ENCODE data around the gene TBC1D3I. TPM values are rescaled to one million over a fixed set of nuclear protein-coding genes. Genes with fewer than 3 reads are reported as not detected.
"Not testable (repeated sequence)": the region's sequence is repeated elsewhere in the genome, so short reads cannot be mapped to it uniquely, and the experiment has no call there.

TBC1D3I gene
- under 0.01 TPM in 1 of 2 replicates, not detected in the other for total RNA-seq

DNA sequence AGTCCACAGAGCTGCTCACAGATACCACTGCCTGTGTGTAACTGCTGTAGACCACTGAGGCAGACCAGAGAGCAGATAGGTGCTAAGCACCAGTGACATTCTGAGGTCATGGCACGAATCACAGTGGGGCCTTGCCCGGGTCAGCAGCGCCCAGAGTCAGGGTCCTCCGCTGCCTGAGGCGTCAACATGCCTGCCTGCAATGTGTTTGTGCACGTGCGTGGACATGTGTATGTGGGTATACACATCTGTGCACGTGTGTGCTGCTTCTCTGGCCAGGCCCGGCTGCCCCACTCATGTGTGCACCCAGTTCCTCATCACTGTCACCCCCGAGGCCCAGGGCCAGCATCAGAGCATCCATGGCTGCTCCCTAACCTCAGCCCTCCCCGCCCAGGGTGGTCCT, at the start of gene TBC1D3I:
Gene TBC1D3I, minus strand, starts transcription at position 101 of the 400 bp plus-strand sequence. CDS start 1,585 bp downstream, outside the sequence.
- DNase-seq (ENCODE audit: low read depth in 2 of 2): not testable (repeated sequence)

DNA sequence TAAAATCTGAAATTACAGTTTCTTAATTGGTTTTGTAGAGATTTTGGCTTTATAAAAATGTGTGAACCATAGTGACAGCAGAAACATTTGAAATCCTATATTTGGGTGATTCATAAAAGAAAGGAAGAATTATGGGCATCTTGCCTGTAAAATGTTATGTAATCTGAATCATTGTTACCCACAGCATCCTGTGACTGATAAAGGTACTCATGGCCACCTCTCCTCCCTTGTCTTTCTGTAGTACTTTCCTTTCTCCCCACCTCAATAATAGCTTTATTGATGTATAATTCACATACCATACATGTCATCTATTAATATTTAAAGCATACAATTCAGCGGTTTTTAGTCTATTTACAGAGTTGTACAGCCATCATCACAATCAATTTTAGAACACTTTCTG, 30.8 kb upstream of the TBC1D3I start:
- DNase-seq (ENCODE audit: low read depth in 2 of 2): not testable (repeated sequence)

DNA sequence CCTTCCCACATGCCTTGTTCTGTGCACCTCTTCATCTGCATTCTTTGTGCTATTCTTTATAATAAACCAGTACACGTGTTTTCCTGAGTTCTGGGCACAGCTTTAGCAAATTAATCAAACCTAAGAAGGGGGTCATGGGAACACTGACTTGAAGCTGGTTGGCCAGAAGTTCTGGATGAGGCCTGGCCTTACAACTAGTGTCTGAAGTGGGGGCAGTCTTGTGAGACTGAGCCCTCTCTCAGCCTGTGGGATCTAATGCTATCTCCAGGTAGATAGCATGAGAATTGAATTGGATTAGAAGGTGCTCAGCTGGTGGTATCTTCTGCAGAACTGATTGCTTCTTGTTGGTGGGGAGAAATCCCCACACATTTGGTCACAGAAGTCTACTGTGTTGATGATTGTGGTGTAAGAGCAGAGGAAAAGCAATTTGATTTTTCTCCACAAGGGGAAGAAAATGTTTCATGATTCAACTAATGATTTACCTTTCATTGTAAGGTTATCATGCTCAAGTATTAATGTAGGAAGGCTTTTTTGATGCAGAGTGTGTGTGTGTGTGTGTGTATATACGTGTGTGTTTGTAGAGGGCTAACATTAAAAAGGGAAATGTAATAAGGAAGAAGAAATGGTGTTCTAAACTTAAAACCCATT, 25.7 kb upstream of the TBC1D3I start:
- DNase-seq (ENCODE audit: low read depth in 2 of 2): not testable (repeated sequence)

DNA sequence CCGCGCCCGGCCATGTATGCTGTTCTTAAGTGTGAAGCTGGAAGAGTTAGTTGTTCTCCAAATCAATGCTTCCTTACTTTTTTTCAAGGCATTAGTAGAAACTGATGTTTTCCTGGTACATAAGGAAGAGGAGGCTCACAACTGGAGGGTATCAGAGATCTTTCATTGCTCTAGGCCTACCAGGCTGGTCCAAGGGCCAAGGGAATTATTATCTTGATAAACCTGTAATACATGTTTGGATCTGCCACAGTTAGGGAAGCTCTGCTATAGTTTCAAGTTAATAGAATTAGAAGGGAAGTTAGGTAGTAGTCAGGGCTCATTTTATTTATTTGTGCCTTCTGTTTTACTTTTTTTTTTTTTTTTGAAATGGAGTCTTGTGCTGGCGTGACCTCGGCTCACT, 19.8 kb upstream of the TBC1D3I start:
- DNase-seq (ENCODE audit: low read depth in 2 of 2): not testable (repeated sequence)

DNA sequence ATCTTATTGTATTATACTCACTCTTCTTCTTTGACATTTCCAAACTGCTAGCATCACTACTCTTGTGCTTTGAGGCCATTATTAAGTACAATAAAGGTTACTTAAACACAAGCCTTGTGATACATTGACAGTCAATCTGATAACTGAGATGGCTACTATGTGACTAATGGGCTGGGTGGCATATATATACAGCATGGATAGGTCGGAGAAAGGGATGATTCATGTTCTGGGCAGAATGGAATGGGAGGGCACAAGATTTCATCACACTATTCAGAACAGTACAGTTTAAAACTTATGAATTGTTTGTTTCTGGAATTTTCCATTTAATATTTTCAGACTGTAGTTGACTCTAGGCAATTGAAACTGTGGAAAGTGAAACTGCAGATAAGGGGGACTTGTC, 18.9 kb upstream of the TBC1D3I start:
- not testable (repeated sequence) for DNase-seq (ENCODE audit: low read depth in 2 of 2)

DNA sequence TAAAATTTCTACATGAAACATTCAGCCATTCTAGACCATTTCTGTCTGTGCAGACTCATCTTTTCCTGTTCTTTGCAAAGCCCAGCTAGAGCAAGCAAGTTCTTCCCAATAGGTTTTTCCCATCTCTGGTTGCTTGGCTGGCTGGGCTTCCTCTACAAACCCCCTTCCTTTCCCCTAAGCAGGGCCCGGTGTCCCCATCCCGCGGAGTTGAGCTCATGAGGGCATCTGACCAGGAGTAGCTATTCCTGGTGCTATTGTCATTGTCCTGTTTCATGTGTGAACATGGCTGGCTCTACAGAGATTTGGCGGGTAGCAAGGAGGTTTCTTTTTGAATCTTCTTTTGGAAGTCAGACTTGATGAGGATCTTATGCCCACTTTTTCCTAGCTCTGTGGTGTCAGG, 22.3 kb downstream of the TBC1D3I start:
- DNase-seq (ENCODE audit: low read depth in 2 of 2): not testable (repeated sequence)

DNA sequence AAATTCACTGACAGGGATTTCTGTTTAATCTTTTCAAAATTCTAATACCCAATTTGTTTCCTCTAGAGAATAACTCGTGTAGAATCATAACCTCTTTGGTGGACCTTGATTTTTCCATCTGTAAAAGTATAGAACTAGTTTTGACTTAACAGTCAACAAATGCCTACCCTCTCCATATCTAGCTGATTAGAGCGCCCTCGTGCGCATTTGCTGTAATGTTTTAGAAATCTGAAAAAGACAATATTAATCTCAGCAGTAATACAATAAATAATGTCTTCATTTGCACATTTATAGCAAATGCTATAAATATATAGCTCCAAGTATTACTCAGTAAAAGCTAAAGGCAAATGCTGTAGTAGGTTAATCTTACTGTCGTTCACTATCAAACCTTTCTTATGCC, 34.7 kb downstream of the TBC1D3I start:
- not testable (repeated sequence) for DNase-seq (ENCODE audit: low read depth in 2 of 2)

DNA sequence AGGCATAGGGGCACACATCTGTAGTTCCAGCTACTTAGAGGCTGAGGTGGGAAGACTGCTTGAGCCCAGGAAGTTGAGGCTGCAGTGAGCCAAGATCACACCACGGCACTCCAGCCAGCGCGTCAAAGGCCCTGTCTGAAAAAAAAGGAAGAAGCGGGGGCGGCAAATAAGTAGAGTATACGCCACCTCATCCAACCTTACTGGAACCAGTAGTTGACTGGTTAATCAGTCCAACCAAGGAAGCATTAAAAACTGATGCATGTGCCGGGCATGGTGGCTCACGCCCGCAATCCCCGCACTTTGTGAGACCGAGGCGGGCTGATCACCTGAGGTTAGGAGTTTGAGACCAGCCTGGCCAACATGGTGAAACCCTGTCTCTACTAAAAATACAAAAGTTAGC, 41.4 kb downstream of the TBC1D3I start:
- DNase-seq (ENCODE audit: low read depth in 2 of 2): not testable (repeated sequence)

DNA sequence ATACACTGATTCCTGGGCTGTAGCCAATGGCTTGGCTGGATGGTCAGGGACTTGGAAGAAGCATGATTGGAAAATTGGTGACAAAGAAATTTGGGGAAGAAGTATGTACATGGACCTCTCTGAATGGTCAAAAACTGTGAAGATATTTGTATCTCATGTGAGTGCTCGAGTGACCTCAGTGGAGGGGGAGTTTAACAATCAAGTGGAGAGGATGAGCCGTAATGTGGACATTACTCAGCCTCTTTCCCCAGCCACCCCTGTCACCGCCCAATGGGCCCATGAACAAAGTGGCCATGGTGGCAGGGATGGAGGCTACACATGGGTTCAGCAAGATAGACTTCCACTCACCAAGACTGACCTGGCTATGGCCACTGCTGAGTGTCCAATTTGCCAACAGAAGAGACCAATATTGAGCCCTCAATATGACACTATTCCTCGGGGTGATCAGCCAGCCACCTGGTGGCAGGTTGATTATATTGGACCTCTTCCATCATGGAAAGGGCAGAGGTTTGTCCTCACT, 42.7 kb downstream of the TBC1D3I start:
- not testable (repeated sequence) for DNase-seq (ENCODE audit: low read depth in 2 of 2)

DNA sequence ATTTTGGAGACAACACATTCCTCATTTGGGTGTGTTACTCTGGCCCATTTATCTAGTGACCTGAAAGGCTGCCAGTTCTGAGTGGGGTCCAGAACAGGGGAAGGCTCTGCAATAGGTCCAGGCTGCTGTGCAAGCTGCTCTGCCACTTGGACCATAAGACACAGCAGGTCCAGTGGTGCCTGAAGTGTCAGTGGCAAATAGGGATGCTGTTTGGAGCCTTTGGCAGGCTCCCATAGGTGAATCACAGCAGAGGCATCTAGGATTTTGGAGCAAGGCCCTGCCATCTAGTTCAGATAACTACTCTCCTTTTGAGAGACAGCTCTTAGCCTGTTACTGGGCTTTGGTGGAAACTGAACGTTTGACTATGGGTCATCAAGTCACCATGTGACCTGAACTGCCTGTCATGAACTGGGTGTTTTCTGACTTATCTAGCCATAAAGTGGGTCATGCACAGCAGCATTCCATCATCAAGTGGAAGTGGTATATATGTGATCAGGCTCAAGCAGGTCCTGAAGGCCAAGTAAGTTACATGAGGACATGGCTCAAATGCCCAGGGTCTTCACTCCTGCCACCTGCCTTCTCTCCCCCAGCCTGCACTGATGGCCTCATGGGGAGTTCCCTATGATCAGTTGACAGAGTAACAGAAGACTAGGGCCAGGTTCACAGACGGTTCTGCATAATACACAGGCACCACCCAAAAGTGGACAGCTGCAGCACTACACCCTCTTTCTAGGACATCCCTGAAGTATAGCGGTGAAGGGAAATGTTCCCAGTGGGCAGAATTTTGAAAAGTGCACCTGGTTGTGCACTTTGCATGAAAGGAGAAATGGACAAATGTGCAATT, 43.4 kb downstream of the TBC1D3I start:
- DNase-seq (ENCODE audit: low read depth in 2 of 2): not testable (repeated sequence)

DNA sequence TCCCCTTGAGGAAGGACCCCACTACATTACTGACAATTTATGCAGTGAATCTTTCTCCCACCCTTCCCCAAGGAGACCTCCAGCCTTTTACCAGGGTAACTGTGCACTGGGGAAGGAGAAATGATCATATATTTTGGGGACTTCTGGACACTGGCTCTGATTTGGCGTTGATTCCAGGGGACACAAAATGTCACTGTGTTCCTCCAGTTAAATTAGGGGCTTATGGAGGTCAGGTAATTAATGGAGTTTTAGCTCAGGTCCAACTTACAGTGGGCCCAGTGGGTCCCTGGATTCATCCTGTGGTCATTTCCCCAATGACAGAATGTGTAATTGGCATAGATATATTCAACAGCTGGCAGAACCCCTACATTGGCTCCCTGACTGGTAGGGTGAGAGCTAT, 44.8 kb downstream of the TBC1D3I start:
- DNase-seq (ENCODE audit: low read depth in 2 of 2): not testable (repeated sequence)

DNA sequence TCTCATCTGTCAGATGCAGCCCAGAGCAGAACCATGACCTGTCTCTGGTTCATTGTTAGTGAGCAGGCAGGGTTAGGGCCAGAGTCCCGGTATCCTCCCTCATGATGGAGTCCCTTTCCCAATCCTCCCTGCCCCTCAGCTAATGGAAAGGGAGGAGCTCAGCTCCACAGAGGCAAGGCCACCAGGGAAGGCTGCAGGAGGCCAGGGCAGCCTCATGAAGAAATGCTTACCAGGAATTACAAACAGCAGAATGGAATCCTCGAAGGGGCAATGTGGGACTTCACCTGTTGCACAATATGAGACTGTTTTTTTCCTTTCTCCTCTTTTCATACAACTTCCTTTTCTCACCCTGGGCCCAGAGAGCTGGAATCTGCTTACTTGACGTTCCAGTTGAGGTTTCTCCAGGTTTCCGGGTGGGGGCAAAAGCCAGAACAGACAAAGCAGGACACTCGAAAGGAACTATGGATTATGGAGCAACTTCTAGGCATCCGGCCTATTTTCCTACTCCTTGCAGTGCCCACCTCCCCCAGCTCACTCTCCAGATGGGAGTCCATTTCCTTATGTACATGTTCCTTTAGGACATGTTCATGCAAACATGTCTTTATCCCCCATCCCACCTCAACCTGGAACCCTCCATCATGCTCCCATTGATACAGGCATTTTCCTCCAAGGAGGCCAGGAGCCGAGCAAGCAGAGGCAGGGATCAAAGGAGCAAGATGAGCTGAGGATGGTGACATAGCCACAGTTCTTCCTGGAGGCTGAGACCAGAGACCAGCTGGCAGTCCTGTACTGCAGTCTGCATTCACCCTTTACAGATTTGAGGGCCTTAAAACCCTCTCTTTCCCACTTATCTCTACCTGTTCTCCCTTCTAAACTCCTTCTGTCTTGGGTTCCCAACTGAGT, 48.7 kb downstream of the TBC1D3I start:
- DNase-seq (ENCODE audit: low read depth in 2 of 2): not testable (repeated sequence)

DNA sequence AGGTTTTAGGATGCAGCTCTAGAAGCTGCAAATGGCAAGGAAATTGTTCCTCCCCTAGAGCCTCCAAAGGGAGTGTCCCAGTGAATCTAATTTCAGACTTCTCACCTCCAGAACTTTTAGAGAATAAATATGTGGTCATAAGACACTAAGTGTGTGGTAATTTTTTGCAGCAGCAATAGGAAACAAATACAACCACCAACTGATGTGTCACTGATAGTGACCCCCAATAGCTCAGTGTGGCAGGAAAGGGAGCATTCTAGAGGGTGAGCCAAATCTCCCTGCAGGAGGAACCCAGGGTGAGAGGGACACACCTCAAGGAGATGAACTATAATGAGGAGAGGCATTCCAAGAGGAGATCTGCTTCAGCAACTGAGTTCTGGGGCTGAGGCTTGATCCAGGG, 49.5 kb downstream of the TBC1D3I start:
- DNase-seq (ENCODE audit: low read depth in 2 of 2): no peak

DNA sequence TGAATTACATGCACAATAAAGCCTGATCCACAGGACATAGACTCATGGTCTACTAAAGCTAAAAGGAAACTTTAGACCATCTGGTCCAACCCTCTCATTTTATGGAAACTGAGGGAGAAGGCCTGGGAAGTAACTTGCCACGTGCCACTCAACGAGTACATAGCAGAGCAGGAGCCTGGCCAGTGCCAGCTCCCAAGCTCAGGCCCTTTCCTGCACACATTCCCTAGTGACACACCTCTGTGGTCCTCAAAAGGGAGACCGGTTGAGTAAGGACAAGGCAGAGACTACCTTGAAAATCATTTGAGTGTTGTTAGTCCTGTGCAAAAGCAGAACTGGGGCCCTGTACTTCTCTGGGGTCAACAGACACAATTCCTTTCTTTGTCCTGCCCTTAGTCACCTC, 50.7 kb downstream of the TBC1D3I start:
- DNase-seq (ENCODE audit: low read depth in 2 of 2): no peak

DNA sequence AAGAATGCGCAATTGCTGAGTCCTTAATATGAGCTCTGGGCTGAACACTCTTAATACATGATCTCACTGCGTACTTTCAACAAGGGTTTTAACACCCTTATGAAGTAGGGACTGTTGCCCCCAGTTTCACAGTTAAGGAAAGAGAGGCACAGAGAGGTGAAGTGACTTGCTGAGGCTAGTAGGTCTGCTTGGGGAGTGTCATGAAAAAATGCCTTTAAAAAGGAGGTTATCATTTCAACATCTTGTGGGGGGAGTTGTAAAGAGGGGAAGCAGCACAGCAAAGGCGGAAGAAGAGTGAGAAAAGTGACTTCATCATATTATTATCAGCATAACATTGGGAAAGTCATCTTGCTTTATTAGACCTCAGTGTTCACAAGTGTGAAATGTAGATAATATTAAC, 51.4 kb downstream of the TBC1D3I start:
- no peak for DNase-seq (ENCODE audit: low read depth in 2 of 2)

DNA sequence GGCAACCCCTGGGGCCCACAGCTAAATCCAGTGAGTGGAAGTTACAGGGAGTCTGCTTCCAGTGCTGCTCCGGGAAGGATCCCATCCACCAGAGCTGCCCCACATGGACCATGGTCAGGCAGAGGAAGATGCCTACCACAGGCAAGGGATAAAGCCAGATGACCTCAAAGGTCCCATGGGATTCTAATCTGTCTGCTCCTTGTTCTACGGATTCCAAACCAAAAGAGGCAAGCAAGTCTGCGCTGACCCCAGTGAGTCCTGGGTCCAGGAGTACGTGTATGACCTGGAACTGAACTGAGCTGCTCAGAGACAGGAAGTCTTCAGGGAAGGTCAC, 52.1 kb downstream of the TBC1D3I start:
- DNase-seq (ENCODE audit: low read depth in 2 of 2): no peak

DNA sequence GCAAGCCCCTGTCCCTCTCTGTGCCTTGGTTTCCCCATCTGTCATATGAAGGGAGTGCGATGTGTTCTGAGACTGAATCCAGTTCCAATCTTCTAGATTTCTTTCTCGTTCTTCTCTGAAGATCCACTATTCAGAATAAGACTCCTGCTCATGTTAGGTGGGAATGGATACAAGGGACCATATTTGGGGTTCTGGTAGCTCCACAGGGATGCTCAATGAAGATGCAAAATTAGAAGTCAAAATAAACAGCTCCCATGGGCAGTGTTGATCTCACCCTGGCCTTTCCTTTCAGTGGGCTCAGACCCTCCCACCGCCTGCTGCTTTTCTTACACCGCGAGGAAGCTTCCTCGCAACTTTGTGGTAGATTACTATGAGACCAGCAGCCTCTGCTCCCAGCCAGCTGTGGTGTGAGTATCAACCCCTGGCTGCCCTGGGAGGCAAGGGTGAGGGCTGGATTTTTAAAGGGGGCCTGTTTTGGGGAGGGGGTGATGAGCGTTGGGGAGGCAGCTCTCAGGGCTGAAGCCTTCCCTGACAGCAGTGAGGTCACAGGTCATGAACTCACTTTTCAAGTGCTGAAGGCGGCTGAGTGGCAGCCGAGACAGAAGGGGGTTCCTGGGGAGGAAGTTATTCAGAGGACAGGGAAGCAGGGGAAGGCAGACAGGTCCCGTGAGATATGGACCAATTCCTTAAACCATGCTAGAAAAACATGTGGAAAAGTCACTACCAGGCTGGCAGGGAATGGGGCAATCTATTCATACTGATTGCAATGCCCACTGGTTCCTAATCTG, 52.7 kb downstream of the TBC1D3I start:
- not testable (repeated sequence) for DNase-seq (ENCODE audit: low read depth in 2 of 2)

DNA sequence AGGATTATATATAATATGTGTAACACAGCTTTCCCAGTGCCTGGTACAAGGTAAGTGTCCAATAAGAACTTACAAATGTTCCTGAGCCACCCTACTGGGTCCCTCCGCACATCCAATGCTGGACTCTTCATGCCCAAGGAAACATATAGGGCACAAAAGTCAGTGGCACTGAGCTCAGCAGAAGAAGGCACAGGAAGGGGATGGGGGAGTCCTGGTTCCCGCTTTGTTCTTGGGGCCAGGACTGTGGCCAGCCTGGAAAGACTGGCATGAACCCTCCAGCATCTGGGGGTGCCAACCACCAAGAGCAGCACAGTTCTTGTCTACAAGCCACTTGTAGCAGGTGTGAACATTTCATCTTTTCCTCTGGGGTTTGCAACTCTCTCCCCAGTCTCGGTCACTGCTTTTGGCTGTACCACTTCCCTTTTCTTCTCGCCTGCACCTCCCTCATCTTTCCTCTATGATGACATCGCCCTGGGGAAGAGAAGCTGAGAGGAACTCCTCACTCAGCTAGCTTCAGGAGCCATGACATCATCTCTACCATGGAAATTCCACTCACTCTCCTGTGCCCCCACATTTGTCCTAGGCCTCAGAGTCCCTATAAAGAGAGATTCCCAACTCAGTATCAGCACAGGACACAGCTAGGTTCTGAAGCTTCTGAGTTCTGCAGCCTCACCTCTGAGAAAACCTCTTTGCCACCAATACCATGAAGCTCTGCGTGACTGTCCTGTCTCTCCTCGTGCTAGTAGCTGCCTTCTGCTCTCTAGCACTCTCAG, 53.7 kb downstream of the TBC1D3I start, which contains the start of gene CCL4L2:
Gene CCL4L2, plus strand, starts transcription at position 625 of the 773 bp plus-strand sequence.
- not testable (repeated sequence) for DNase-seq (ENCODE audit: low read depth in 2 of 2)

DNA sequence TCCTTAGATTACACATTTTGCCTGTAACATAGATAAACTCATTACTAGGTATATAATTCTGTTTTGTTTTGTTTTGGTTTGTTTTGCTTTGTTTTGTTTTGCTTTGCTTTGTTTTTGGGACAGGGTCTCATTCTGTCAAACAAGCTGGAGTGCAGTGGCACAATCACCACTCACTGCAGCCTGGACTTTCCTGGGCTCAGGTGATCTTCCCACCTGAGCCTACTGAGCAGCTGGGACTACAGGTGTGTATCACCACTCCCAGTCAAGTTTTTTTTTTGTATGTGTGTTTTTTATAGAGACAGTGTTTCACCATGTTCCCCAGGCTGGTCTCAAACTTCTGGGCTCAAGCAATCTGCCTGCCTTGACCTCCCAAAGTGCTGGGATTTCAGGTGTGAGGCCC, 54.8 kb downstream of the TBC1D3I start:
- no peak for DNase-seq (ENCODE audit: low read depth in 2 of 2)

DNA sequence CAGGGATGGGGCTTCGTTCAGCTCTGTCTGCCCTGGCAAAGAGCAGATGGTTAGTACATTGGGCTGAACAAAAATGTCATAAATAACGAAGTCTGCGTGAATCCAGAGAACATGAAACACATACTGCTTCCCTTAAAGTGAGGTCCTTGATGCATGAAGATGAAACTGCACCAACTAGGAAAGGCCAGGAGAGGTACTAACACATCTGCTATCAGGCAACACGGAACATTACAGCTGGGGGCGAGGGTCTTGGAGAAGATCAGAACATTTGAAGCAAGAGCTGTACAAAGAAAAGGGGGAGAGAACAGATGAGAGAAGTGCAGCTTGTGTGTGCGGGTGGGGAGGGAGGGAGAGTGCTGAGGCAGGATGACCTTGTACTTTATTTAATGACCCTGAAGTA, 57.0 kb downstream of the TBC1D3I start:
- not testable (repeated sequence) for DNase-seq (ENCODE audit: low read depth in 2 of 2)

Data from dermis microvascular lymphatic vessel endothelial cell (primary cell).